ENCODE results near the gene EN1. TPM values are rescaled to one million over a fixed set of nuclear protein-coding genes. Genes with fewer than 3 reads are reported as not detected.

Gene EN1
- total RNA-seq, 3 donors from 2014 or later (not counting 1 experiment from before 2014, with no cell fraction given), result not detected

- Mint-ChIP-seq H3K27me3 (ENCODE audit: low read depth in 2 of 2) (peaks cover 68 to 74% of the 10 kb centered on the region in 2 donors), H3K4me3 (no peak overlapping the region), H3K27ac (no peak overlapping the region), H3K4me1 (peaks cover 12 to 19% of the 10 kb centered on the region in 2 donors), H3K9me3 (no peaks in the 10 kb centered on the region), H3K36me3 (no peaks in the 10 kb centered on the region)
- H3K27ac ChIP-seq (ENCODE audit: low read length), result no peak overlapping the region
- DNase-seq (no peak), ATAC-seq (no peak)
- no peak overlapping the region for H3K4me3 ChIP-seq (ENCODE audit: low read length)
- no peaks in the 10 kb centered on the region for H3K36me3 ChIP-seq (ENCODE audit: control insufficient read depth, insufficient read depth, low read length)
- intact Hi-C loops (cut with micrococcal nuclease), result loop anchor here (5.0 kb wide), 2 partner anchors 656 to 826 kb away; no protein-coding TSS in a partner anchor
- WGBS (ENCODE audit: insufficient coverage), result 7% methylated on average over 50 of the region's 52 CpGs
- H3K4me1 ChIP-seq (ENCODE audit: control insufficient read depth, insufficient read depth, low read length), result peaks cover 10% of the 10 kb centered on the region
- no peak for TF ChIP-seq CTCF (IDR thresholded peaks at IDR 0.05)
- peaks cover 2% of the 10 kb centered on the region for H3K9me3 ChIP-seq (ENCODE audit: control insufficient read depth, insufficient read depth, low read length)
- H3K27me3 ChIP-seq (ENCODE audit: control insufficient read depth, insufficient read depth, low read length), result peaks cover 55% of the 10 kb centered on the region
Measured at GRCh38 chr2:118857677-118858484, 10.4 kb upstream of the EN1 start.

GRCh38 chr2:118856978-118857676 lies 9.7 kb upstream of the EN1 start:
- Histone ChIP-seq H3K36me3 (ENCODE audit: control insufficient read depth, insufficient read depth, low read length) (no peaks in the 10 kb centered on the region), H3K4me3 (ENCODE audit: low read length) (no peak overlapping the region), H3K4me1 (ENCODE audit: control insufficient read depth, insufficient read depth, low read length) (peaks cover 10% of the 10 kb centered on the region), H3K9me3 (ENCODE audit: control insufficient read depth, insufficient read depth, low read length) (peaks cover 2% of the 10 kb centered on the region), H3K27me3 (ENCODE audit: control insufficient read depth, insufficient read depth, low read length) (peaks cover 59% of the 10 kb centered on the region), H3K27ac (ENCODE audit: low read length) (no peak overlapping the region)
- ATAC-seq (no peak), DNase-seq (no peak)
- Mint-ChIP-seq H3K9me3 (no peaks in the 10 kb centered on the region), H3K4me3 (no peak overlapping the region), H3K4me1 (peaks cover 12 to 19% of the 10 kb centered on the region in 2 donors), H3K27ac (no peak overlapping the region), H3K36me3 (no peaks in the 10 kb centered on the region), H3K27me3 (ENCODE audit: low read depth in 2 of 2) (peaks cover 68 to 72% of the 10 kb centered on the region in 2 donors)
- no peak for TF ChIP-seq CTCF (IDR thresholded peaks at IDR 0.05)
- intact Hi-C loops (cut with micrococcal nuclease), result loop anchor here (5.0 kb wide), 2 partner anchors 655 to 825 kb away; no protein-coding TSS in a partner anchor
- 7% methylated on average over 50 of the region's 50 CpGs for WGBS (ENCODE audit: insufficient coverage)

- no peak for TF ChIP-seq CTCF (IDR thresholded peaks at IDR 0.05)
- Histone ChIP-seq H3K27ac (ENCODE audit: low read length) (no peak overlapping the region), H3K36me3 (ENCODE audit: control insufficient read depth, insufficient read depth, low read length) (no peaks in the 10 kb centered on the region), H3K9me3 (ENCODE audit: control insufficient read depth, insufficient read depth, low read length) (peaks cover 2% of the 10 kb centered on the region), H3K27me3 (ENCODE audit: control insufficient read depth, insufficient read depth, low read length) (peaks cover 63% of the 10 kb centered on the region), H3K4me3 (ENCODE audit: low read length) (no peak overlapping the region), H3K4me1 (ENCODE audit: control insufficient read depth, insufficient read depth, low read length) (peaks cover 10% of the 10 kb centered on the region)
- Mint-ChIP-seq H3K27me3 (ENCODE audit: low read depth in 2 of 2) (peaks cover 67 to 72% of the 10 kb centered on the region in 2 donors), H3K9me3 (no peaks in the 10 kb centered on the region), H3K27ac (no peak overlapping the region), H3K4me3 (peak overlapping the region; percentile 74), H3K36me3 (no peaks in the 10 kb centered on the region), H3K4me1 (peaks cover 12 to 19% of the 10 kb centered on the region in 2 donors)
- DNase-seq (no peak), ATAC-seq (no peak)
- WGBS (ENCODE audit: insufficient coverage), result 11% methylated on average over 25 of the region's 25 CpGs
- intact Hi-C loops (cut with micrococcal nuclease), result loop anchor here (5.0 kb wide), 2 partner anchors 654 to 824 kb away; no protein-coding TSS in a partner anchor
Measured at GRCh38 chr2:118856330-118856977, 9.0 kb upstream of the EN1 start.
